ENCODE measurements around the gene UTP3. TPM values are rescaled to one million over a fixed set of nuclear protein-coding genes. Genes with fewer than 3 reads are reported as not detected.

Gene UTP3
- total RNA-seq, 1 donor from 2014 or later: 27.2 TPM

GRCh38 chr4:70703619-70704214 lies 15.4 kb downstream of the UTP3 start:
- TF ChIP-seq CTCF (IDR thresholded peaks at IDR 0.05): no peak
- no peaks in the 10 kb centered on the region for H3K36me3 ChIP-seq
- peak overlapping the region; percentile 93 for H3K27ac ChIP-seq
- H3K9me3 ChIP-seq: no peaks in the 10 kb centered on the region
- ATAC-seq: no peak
- peaks cover 19% of the 10 kb centered on the region for H3K4me1 ChIP-seq
- no peak for DNase-seq
- peak overlapping the region; percentile 89 for H3K4me3 ChIP-seq
- intact Hi-C loops (cut with DNase I): no loop called here
- no peaks in the 10 kb centered on the region for H3K27me3 ChIP-seq

- intact Hi-C loops (cut with DNase I): no loop called here
These were observed 16.0 kb downstream of the UTP3 start for GRCh38 chr4:70704215-70704930.

GRCh38 chr4:70704931-70705182 lies 16.5 kb downstream of the UTP3 start:
- Histone ChIP-seq H3K27ac (peak overlapping the region; percentile 93), H3K9me3 (no peaks in the 10 kb centered on the region), H3K4me1 (peaks cover 19% of the 10 kb centered on the region), H3K36me3 (no peaks in the 10 kb centered on the region), H3K4me3 (peak overlapping the region; percentile 89), H3K27me3 (no peaks in the 10 kb centered on the region)
- TF ChIP-seq CTCF (IDR thresholded peaks at IDR 0.05): no peak
- DNase-seq (no peak), ATAC-seq (peak; percentile 60)
- intact Hi-C loops (cut with DNase I): no loop called here

More at GRCh38 chr4:70704215-70704930, 16.0 kb downstream of the UTP3 start:
- DNase-seq (peak; percentile 95), ATAC-seq (peak; percentile 90)
- TF ChIP-seq CTCF (IDR thresholded peaks at IDR 0.05): peak; percentile 29
- Histone ChIP-seq H3K27ac (peak overlapping the region; percentile 93), H3K27me3 (no peaks in the 10 kb centered on the region), H3K4me1 (peaks cover 19% of the 10 kb centered on the region), H3K9me3 (no peaks in the 10 kb centered on the region), H3K36me3 (no peaks in the 10 kb centered on the region), H3K4me3 (peak overlapping the region; percentile 89)

GRCh38 chr4:70705183-70706043 lies 17.1 kb downstream of the UTP3 start:
- Histone ChIP-seq H3K9me3 (no peaks in the 10 kb centered on the region), H3K4me1 (peaks cover 19% of the 10 kb centered on the region), H3K4me3 (peak overlapping the region; percentile 89), H3K36me3 (no peaks in the 10 kb centered on the region), H3K27me3 (no peaks in the 10 kb centered on the region), H3K27ac (peak overlapping the region; percentile 93)
- DNase-seq (peak; percentile 94), ATAC-seq (peak; percentile 83)
- intact Hi-C loops (cut with DNase I): no loop called here
- TF ChIP-seq CTCF (IDR thresholded peaks at IDR 0.05): no peak

- intact Hi-C loops (cut with DNase I): no loop called here
- no peak for DNase-seq
- no peaks in the 10 kb centered on the region for H3K27me3 ChIP-seq
- H3K9me3 ChIP-seq: no peaks in the 10 kb centered on the region
- peak overlapping the region; percentile 93 for H3K27ac ChIP-seq
- H3K4me1 ChIP-seq: peaks cover 19% of the 10 kb centered on the region
- no peak for TF ChIP-seq CTCF (IDR thresholded peaks at IDR 0.05)
- H3K36me3 ChIP-seq: no peaks in the 10 kb centered on the region
- no peak for ATAC-seq
- H3K4me3 ChIP-seq: peak overlapping the region; percentile 89
These were observed 17.7 kb downstream of the UTP3 start for GRCh38 chr4:70706044-70706461.

Measured in upper lobe of right lung (tissue), 1 donor.